ENCODE results near the gene CAMKK2.
"Not testable (repeated sequence)": the region's sequence is repeated elsewhere in the genome, so short reads cannot be mapped to it uniquely, and the experiment has no call there.

The CAMKK2 gene

DNA sequence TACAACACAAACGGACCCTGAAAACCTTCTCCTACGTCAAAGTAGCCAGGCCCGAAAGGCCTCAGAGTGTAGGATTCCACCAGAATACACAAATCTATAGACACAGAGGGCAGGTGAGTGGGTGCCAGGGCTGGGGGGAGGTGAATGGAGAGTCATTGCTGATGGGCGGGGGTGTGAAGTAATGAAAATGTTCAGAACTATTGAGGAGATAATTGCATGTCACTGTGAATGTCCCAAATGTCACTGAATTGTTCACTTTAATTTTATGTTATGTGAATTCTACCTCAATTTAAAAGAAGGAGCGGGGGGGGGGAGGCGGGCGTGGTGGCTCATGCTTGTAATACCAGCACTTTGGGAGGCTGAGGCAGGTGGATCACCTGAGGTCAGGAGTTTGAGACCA, 50.6 kb downstream of the CAMKK2 start:
- DNase-seq (ENCODE audit: low spot score): no peak

DNA sequence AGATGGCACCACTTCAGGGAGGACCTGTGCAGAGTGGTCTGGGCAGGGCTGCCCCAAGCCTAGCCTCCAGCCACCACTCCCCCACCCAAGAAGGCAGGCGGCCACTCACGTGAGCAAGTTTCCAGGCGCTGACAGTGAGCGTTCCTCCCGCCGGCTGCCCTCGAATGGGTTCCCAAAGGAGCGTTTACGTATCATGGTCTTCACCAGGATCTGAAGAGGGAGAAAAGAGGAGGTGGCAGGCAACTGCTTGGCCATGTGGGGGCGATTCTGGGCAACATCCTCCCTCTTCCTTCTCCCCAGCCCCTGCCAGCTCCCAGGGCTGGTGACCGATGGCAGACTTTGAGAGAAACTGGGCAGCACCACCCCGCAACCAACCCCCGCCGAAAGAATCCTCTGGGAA, 51.5 kb downstream of the CAMKK2 start:
- no peak for DNase-seq (ENCODE audit: low spot score)

DNA sequence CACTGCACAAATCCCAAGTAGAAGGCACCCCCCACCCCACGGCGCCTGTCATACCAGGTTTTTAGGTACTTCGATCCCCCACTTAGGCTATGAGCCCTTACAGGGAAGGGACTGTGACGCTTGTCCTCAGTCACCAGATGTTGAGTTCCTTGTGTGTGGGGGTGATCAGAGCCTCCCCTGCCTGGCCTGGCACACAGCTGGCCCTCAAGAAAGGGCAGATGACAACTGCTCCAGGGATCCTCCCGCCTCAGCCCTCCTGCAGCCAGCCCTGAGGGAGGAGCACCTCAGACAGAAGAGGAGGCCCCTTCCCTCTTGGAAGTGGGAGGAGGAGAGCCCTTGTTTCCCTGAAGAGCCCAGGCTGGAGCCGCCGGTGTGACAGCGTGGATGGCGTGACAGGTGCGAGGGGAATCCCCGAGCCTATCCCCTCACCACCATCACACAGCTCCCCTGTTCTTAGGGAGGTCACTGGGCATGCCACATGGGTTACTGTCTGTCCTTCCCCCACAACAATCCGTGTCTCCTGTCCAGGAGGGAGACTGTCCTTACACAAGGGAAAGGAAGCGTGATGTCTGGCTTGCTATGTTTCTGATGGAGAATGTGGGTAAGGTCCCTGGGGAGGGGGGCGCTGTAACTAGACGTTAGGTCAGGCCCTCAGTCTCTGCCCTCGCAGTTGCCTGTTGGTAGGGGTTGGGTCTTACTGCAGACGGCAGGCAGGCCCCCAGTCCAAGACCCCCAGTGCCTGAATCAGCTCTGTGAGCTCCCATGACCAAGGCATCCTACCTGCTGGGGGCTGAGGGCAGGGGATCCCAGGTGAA, 55.1 kb downstream of the CAMKK2 start:
- no peak for DNase-seq (ENCODE audit: low spot score)

DNA sequence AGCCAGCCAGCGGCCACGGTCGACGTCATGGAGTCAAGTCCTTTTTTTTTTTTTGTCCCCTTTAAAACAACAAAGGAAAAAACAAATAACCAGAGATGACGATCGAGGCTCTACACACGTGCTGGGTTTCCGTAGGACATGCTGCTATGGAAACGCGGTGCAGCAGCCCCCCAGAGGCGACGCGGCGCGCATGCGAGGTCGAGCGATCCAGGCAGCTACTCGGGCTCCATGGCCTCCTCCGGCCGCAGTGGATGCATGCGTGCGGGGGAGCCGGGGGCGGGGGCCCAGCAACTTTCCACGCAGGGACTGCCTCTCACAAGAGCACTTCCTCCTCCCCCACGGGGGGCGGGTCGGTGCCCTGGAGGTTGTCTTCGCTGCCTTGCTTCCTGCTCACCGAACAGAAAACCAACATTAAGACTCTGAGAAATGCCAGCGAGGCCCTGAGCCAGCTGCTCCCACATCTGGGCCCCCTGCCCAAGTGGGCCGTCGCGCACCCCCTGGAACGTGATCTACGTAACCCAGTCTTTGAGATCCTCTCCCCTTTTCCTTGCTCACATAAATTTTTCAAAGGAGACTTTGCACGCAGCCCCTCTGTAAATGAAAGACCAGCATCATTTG, 55.9 kb downstream of the CAMKK2 start:
- DNase-seq (ENCODE audit: low spot score): no peak

DNA sequence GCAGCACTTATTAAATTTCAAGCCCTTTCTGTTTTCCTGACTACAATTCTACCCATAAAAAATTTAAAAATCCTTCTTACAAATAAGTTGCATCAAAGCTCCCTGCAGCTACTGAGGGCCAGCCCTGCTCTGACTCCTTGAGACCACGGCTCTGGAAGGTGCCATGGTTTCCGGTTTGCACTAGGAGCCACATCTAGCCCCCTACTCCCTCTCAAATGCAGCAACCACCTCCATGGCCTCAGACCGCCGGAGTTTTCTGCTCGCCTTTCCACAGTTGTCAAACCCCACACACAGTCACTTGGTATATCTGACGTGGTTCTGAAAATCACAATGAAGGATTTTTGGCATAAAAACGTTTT, 56.5 kb downstream of the CAMKK2 start:
- DNase-seq (ENCODE audit: low spot score): no peak

DNA sequence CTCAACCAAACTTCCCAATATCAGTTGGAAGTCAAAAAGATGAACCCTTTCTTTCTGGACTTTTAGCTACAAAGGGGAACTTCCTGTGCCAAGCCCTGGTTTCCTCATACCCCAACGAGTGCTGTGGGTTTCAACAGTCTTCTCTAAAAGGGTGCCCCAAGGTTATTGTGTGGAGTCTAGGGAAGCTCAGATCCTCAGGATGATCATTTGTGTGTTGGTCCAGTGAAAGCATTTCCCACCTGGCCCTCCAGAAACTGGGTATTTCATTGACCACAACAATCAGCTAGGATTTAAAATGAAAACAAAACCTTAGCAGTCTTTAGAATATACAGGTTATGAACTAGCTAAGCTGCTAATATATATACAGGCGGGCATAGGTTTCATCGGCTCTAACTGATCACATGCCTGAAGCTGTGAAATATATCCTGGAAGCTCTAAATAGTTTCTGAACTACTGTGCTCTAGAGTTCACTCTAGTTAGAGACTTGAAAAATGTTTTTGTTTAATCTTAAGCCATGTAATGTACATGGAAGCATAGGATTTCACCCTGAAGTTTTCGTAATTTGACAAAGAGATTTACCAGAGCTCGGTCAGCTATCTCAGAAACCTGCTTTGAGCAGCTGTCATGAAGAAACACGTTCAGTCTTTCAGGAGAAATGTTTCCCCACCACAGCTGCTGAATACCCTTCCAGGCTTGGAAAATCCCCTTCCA, 57.0 kb downstream of the CAMKK2 start:
- DNase-seq (ENCODE audit: low spot score): no peak

DNA sequence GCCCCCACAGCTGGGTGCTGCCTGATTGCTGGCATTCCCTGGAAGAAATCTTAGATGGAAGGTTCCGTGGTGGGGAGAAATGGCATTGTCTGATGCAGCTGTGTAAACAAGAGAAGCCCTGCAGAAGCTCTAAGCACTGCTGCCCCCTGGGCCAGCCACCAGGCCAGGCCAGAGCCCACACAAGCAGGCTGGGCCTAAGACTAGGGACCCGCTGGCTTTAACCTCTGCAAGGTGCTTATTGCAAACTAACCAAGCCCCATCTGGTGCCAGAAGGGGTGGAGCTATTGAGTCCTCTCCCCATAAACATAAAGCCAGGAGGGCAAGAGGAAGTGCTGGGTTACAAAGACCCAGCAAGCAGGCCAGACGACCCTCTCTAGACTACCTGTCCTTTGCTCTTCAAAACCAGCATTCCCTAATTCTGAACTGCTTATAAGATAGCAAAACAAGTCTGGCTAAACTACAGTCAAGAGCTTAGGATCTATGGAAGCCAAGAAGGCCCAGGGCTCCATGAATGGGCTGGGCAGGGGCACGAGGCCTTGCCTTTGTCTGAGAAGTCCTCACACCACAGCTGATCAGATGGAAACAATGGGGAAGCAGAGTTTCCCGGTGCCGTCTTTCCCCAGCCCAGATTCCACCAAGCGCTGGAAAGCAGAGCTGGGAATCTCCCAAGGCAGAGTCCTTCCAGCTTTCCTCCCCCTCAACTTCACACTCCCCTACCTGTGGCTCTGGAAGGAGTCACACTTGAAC, 57.7 kb downstream of the CAMKK2 start:
- DNase-seq (ENCODE audit: low spot score): no peak

DNA sequence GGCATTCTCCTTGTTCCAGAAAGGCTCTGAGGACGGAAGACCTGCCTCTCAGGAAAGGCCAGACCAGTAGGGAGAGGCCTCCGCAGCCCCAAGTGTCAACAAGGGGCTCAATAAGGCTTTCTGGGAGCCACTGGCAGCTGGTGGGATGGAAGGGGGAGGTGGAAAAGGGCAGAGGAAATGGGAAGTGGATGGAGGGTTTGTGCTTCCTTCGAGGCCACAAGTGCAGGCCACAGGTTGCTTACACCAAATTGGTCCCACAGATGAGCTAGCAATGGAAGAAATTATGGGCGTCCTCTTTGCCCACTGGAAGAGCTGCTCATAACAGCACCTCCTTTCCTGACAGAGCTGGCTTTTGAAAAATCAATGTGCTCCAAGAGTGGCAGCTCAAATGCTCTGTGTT, 58.4 kb downstream of the CAMKK2 start:
- no peak for DNase-seq (ENCODE audit: low spot score)

DNA sequence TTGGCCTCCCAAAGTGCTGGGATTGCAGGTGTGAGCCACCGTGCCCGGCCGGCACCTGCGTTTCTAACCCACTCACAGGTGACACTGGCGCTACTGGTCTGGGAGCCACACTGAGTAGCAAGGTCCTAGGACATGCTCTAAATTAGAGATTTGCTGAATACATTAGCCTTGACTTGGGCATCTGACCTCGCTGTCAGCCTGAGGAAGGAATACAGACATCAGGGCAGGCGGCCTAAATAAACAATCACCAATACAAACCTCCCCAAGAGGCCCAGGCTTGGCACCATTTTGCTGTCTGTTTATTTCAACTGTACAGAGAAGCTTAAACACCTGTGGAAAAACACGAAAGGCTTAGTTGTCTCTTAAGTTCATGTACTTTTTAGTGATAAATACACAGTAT, 59.1 kb downstream of the CAMKK2 start:
- no peak for DNase-seq (ENCODE audit: low spot score)

DNA sequence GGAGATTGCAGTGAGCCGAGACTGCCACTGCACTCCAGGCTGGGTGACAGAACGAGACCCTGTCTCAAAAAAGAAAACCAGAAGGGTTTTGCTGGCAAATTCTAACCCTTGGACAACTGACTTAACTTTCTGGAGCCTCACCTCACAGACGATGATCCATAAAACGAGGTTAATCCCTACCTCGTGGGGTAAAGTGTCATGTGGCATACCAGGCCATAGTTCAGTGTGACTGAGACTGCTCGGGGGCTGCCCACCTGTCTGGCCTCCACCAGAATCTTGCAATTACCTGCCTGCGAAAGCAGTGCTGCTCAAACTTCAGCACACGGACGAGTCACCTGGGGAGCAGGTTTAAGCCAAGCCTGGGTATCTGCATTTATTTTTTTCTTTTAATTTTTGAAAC, 59.7 kb downstream of the CAMKK2 start:
- no peak for DNase-seq (ENCODE audit: low spot score)

DNA sequence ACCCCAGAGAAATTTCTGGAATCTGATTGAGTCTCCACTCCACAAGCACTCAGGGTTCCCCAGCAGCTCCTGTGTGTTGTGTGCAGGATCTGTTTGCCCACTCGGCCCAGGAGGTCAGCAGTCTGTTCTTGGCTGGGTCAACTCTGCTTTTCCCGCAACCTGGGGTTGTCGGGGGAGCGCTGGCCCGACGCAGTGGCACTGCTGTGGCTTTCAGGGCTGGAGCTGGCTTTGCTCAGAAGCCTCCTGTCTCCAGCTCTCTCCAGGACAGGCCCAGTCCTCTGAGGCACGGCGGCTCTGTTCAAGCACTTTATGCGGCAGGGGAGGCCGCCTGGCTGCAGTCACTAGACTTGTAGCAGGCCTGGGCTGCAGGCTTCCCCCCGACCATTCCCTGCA, 62.9 kb downstream of the CAMKK2 start:
- DNase-seq (ENCODE audit: low spot score): no peak

DNA sequence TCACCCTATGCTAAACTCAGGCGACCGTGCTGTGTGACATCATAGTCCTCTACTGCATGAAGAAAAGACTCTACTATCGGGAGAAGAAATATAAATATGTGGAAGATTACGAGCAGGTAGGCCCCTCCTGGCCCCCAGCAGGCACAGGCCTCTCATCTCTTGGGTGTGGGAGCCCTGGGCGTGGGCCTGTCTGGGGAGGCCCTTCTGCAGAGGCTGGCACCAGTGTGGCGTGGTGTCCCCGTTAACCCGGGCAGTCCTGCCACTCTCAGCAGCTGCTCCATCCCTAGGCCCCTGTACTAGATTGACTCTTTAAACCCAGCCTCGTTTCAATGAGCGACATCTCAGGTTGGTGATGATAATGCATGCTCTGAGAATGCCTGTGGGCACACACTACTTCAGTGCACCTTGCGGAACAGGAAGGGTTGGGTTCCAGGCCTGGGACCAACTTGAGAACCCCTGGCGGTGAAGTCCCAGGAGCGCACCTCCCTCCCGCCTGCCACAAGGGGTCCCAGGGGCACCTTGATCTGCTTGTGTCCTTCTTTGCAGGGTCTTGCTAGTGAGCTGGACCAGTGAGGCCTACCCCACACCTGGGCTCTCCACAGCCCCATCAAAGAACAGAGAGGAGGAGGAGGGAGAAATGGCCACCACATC, 63.4 kb downstream of the CAMKK2 start:
- no peak for DNase-seq (ENCODE audit: low spot score)

DNA sequence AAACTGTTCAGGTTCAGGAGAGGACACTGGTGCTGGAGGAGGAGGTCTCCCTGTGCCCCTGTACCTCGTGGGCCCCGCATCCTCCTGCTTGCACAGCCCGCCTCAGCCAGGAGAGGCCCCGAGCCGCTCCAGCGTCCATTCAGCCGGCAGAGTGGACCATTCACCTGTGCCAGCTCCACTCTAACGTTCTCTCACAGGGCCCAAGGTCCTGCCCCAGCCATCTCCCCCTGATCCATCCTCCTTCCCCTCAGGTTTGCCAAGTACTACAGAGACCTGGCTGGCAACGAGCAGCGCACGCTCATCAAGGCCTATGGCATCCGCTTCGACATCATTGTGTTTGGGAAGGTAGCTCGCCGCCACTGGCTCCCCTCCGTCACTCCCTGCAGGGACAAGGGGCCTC, 64.3 kb downstream of the CAMKK2 start:
- DNase-seq (ENCODE audit: low spot score): no peak

DNA sequence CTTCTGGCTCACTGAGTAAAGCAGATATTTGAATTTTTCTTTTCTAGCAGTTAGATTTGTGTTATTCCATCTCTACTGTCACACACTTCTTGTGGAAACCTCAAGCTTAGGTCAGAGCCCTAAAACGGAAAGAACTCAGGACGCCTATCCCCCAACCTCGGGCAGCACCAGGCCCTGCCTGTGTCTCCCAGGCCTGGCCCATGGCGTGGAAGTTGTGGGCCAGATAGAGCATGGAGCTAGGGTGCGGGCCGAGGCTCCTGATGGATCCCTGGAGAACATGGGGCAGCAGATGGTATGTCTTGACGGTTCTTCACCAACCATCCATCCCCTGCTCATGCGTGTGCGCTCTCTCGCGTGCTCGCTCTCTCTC, 66.0 kb downstream of the CAMKK2 start:
- DNase-seq (ENCODE audit: low spot score): no peak

DNA sequence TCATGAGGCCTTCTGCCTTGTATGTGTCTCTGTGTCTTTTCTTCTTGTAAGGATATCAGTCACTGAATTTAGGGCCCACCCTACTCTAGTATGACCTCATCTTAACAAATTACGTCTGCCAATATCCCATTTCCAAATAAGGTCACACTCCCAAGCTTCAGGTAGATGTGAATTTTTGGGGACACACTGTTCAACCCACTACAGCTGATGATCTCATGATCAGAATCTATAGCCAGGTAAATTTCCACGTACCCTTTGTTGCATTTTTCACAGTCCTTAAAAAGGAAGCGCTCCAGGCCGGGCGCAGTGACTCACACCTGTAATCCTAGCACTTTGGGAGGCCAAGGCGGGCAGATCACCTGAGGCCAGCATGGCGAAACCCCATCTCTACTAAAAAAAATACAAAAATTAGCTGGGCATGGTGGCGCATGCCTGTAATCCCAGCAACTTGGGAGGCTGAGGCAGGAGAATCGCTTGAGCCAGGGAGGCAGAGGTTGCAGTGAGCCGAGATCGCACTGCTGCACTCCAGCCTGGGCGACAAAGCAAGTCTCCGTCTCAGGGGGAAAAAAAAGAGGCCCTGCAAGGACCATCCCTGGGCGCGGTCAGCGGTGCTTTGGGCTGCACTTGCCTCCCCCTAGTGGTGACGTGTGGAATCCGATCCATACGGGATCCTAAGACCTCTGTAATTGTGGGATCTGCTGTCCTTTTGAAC, 66.5 kb downstream of the CAMKK2 start:
- DNase-seq (ENCODE audit: low spot score): peak; percentile 63

DNA sequence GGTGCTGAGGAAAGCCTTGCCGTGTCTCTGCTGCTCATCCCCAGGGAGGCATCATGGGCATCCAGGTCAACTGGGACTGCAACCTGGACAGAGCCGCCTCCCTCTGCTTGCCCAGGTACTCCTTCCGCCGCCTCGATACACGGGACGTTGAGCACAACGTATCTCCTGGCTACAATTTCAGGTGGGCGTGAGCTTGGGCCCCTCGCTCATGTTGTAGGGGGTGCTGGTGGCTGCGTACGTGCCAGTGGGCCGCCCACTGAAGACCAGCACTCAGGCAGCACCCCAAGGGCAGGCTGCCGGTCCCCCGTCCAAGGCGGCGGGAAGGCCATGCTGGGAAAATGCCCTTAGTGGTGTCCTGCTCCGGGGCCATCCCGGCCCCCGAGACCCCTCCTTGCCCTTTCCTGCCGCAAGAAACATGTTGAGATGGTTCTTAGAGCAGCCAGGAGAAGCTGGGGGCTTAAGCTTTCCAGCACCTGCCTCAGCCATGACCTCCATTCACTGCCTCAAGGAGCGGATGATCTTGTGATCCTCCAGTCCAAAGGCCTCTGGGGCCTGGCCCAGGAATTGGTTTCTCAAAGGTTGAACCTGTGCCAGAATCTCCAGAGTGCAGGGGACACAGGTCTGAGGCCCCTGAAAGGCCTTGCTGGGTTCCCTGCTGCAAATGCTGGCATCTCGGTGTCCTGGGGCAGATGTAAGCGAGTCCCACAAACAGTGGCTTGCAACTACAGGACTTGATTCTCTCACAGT, 67.4 kb downstream of the CAMKK2 start:
- DNase-seq (ENCODE audit: low spot score): no peak

DNA sequence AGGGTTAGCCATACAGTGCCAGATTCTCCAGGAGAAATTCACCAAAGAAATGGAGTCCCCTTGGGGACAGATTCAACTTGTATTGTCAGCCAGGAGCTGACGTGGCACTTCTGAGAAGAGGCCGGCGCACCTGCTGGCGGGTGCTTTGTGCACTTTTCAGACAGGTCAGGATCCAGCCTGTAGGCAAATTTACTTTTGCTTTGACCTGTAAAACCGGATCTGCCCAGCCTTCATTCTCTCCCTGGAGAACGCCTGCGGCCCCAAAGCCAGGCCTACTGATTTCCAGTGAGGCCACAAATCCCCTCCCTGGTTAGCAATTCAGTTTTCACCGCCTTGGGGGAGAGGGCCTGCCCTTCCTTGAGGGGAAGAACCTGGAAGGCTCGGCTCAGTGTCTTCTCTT, 69.2 kb downstream of the CAMKK2 start:
- DNase-seq (ENCODE audit: low spot score): no peak

DNA sequence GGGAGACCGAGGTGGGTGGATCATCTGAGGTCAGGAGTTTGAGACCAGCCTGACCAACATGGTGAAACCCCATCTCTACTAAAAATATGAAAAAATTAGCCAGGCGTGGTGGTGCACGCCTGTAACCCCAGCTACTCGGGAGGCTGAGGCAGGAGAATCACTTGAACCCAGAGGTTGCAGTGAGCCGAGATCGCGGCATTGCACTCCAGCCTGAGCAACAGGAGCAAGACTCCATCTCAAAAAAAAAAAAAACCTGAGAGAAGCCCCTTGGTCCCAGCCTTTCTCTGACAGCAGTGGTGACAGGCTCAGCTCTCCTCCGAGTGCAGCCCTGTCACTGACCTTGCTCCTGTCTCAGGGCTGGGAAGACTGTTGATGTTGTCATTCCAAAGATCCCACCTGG, 69.6 kb downstream of the CAMKK2 start:
- not testable (repeated sequence) for DNase-seq (ENCODE audit: low spot score)

DNA sequence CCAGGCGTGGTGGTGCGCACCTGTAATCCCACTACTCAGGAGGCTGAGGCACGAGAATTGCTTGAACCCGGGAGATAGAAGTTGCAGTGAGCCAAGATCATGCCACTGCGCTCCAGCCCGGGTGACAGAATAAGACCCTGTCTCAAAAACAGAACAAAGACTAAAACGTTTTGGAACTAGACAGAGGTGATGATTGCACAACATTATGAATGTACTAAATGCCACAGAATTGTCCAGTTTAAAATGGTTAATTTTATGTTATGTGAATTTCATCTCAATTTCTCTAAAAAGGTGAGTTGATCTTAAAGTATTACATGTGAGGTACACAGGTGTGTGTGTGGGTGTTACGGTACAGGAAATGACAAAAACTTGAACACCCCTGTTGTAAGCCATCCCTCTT, 70.1 kb downstream of the CAMKK2 start:
- DNase-seq (ENCODE audit: low spot score): no peak

DNA sequence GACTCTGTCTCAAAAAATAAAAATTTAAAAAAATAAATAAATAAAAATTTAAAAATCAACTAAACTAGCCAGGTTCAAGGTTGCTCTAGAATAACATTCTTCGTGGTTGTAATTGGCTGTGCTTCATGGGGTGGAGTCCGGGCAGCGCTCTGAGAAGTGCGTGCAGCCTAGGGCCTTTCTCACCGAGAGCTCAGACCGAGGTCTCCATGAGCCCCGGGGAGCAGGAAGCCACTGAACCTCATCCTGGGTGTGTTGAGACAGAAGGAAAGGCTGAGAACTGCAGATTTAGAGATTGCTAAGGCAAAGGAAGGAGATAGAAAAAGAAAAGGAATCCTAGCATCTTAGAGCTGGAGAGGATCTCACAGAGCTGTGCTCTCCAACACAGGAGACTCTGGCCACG, 71.9 kb downstream of the CAMKK2 start:
- no peak for DNase-seq (ENCODE audit: low spot score)

All from globus pallidus (tissue), 1 donor.